ENCODE results near the gene ADGRG4.

Gene ADGRG4

DNA sequence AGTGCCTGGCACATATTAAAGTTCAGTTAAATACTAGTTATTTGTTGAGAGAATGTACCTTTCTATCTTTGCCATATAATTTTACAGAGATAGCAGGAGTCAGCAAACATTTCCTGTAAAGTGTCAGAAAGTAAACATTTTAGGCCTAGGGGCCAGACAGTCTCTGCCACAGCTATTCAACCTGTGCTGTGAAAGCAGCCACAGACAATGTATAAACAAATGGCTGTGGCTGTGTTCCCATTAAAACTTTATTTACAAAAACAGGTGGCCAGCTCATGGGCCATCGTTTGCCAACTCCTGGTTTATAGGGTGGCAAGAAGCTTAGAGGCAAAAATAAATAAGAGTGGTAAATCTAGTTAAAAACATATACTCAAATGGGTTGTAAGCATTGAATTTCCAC is 153.0 kb downstream of the ADGRG4 start:
- in situ Hi-C loops (cut with MboI; ENCODE audit: low sequenced_read_pairs), result no loop called here

DNA sequence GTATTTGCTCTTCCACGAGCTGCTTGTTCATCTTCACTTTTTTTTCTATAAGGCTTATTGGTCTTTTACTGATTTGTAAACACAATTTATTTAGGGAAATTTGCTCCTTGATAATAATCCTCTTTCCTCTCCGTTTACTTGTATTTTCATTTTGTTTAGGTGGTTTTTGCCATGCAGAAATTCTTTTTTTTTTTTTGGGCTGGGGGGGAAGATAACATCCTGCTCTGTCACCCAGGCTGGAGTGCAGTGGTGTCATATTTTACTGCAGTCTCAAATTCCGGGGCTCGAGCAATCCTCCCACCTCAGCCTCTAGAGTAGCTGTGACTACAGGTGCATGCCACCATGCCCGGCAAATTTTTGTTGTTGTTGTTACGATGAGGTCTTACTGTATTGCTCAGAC is 155.4 kb downstream of the ADGRG4 start:
- in situ Hi-C loops (cut with MboI; ENCODE audit: low sequenced_read_pairs), result no loop called here

DNA sequence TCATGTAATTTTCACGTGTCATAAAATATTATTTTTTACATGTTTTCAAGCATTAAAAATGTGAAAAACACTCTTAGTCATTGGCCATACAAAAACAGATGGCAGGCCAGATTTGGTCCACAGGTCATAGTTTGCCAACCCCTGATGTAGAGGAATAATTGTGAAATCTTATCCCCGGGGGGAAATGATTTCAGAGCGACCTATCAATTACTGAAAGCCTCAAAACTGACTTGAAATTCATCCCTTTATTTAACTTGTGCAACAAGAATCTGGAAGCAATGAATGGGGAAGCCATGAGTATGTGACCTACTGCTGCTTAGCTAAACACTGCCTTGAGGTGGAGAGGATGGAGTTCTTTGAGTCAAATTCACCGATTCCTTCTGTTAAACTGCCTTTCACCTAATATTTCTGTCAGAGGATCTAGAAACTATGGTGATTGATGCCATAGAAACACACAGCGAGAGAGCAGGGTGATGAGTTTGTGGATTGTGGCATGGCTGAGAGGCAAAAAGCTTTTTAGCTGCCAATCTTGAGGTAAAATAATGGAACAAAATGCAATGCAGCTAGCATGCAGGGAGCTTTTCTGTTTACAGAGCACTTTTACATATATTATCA is 156.6 kb downstream of the ADGRG4 start:
- in situ Hi-C loops (cut with MboI; ENCODE audit: low sequenced_read_pairs), result no loop called here

DNA sequence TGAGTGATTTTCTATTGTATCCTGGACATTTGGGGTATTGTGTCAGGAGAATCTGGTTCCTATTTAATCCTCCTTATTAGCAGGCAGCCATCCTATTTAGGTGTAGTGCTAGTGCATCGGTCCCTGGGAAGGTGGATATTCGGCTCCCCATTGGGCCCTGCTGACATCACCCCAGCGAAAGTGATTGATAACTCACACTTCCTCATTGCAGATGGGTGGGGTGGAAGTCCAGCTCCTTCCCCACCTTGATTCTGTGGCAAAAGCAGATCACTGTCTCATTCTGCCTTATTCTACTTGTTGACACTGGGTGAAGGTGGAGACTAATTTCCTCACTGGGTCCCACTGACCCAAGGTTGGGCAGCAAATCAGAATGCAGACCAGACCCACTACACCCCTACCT is 163.8 kb downstream of the ADGRG4 start:
- in situ Hi-C loops (cut with MboI; ENCODE audit: low sequenced_read_pairs), result no loop called here
